Suprapubic skin (tissue), 4 donors: ENCODE data around the gene PAQR7.

Experiments used
- CTCF ChIP-seq, 2 donors: fragments of 200-600 bp in 1 of 2; fragments of 450-650 bp in 1 of 2; sonication (generic) in 1 of 2; IDR thresholded peaks; one replicate each; pipeline ENCODE4 v1.5.1; 2016 to 2019; ENCODE audit warnings: antibody characterized with exemption in 2 of 2, mild to moderate bottlenecking in 1 of 2, moderate library complexity in 1 of 2
- EP300 ChIP-seq: sonication (generic); formaldehyde crosslinking; IDR thresholded peaks from one replicate; pipeline ENCODE4 v1.6.1; 2017; ENCODE audit warnings: antibody characterized with exemption
- POLR2AphosphoS5 ChIP-seq, 3 donors: sonication (generic); formaldehyde crosslinking; IDR thresholded peaks; one replicate each; pipeline ENCODE4 v1.6.1; 2017; ENCODE audit warnings: antibody characterized with exemption in 3 of 3

GRCh38 chr1:25862785-25863485, 12.6 kb downstream of the PAQR7 start:
- no peak for TF ChIP-seq POLR2AphosphoS5 (IDR thresholded peaks at IDR 0.05)
- TF ChIP-seq CTCF (IDR thresholded peaks at IDR 0.05), result no peak
- TF ChIP-seq EP300, result no peak
